ENCODE data around the gene TRABD2A.

TRABD2A gene

GRCh38 chr2:84880645-84881521 is at the start of gene TRABD2A:
TRABD2A (minus strand) TSS chr2:84881084; CDS start chr2:84881039, 45 bp downstream.
- no peak for TF ChIP-seq CTCF (IDR thresholded peaks at IDR 0.05)

- TF ChIP-seq CTCF (IDR thresholded peaks at IDR 0.05) = 0 out of 2 replicates have a peak, but pooled peaks have one; percentile 7
Measured at GRCh38 chr2:84927275-84927627, 46.4 kb upstream of the TRABD2A start.

GRCh38 chr2:84925724-84926376 is 45.0 kb upstream of the TRABD2A start:
- TF ChIP-seq CTCF (IDR thresholded peaks at IDR 0.05) = peak; percentile 92

GRCh38 chr2:84925336-84925723 is 44.4 kb upstream of the TRABD2A start:
- no peak for TF ChIP-seq CTCF (IDR thresholded peaks at IDR 0.05)

- no peak for TF ChIP-seq CTCF (IDR thresholded peaks at IDR 0.05)
Measured at GRCh38 chr2:84924173-84925106, 43.6 kb upstream of the TRABD2A start.

GRCh38 chr2:84923009-84923408 is 42.1 kb upstream of the TRABD2A start:
- TF ChIP-seq CTCF (IDR thresholded peaks at IDR 0.05) = no peak

GRCh38 chr2:84919885-84920580 is 39.1 kb upstream of the TRABD2A start:
- TF ChIP-seq CTCF (IDR thresholded peaks at IDR 0.05) = no peak
